Esophagus (tissue), 2 donors: Measurements from ENCODE around the gene MGARP. TPM values are rescaled to one million over a fixed set of nuclear protein-coding genes. Genes with fewer than 3 reads are reported as not detected.

Experiments
- H3K27ac ChIP-seq, 2 donors: one replicate each; pipeline ENCODE4 v1.5.1; 2013; ENCODE audit warnings: low read depth in 2 of 2, mild to moderate bottlenecking in 2 of 2, inconsistent platforms in 1 of 2, low read length in 1 of 2, moderate library complexity in 1 of 2
- H3K27me3 ChIP-seq, 2 donors: one replicate each; pipeline ENCODE4 v1.6.1; 2013; ENCODE audit warnings: low read length in 2 of 2, control low read depth in 1 of 2, mild to moderate bottlenecking in 1 of 2; ENCODE audit not compliant: insufficient read depth in 2 of 2, control insufficient read depth in 1 of 2
- H3K36me3 ChIP-seq, 2 donors: one replicate each; pipeline ENCODE4 v1.6.1; 2013; ENCODE audit warnings: low read length in 1 of 2; ENCODE audit not compliant: control insufficient read depth in 2 of 2, insufficient read depth in 2 of 2
- H3K4me1 ChIP-seq, 2 donors: one replicate each; pipeline ENCODE4 v1.6.1; 2013; ENCODE audit warnings: low read length in 1 of 2; ENCODE audit not compliant: control insufficient read depth in 2 of 2, insufficient read depth in 2 of 2
- H3K4me3 ChIP-seq, 2 donors: one replicate each; pipeline ENCODE4 v1.5.1; 2013; ENCODE audit warnings: low read length in 2 of 2, mild to moderate bottlenecking in 2 of 2, low read depth in 1 of 2, moderate library complexity in 1 of 2
- H3K9me3 ChIP-seq, 2 donors: one replicate each; pipeline ENCODE4 v1.6.1; 2013; ENCODE audit warnings: mild to moderate bottlenecking in 2 of 2, low read depth in 1 of 2, low read length in 1 of 2, moderate library complexity in 1 of 2; ENCODE audit not compliant: control insufficient read depth in 2 of 2, insufficient read depth in 1 of 2
- WGBS, 2 donors: extraction: QIAGEN DNeasy Blood & Tissue Kit; methylation state at CpG; one replicate each; pipeline ENCODE4 v1.1.7; 2013; 5-methylcytosine and 5-hydroxymethylcytosine counted together
- polyA plus RNA-seq, 2 donors: library from polyadenylated mRNA; stranded (reverse); fragments of 200-250 nt; gene quantifications; one replicate each; pipeline ENCODE4 v1.2.3, GENCODE V29; 2013
- donor health status: healthy with polysubstance abuse.
- donor health status: Bipolar disorder and iron deficiency.

Gene MGARP
- polyA plus RNA-seq, 2 donors, result 0.18 to 0.24 TPM

GRCh38 chr4:139299536-139299935 lies 19.5 kb upstream of the MGARP start:
- Histone ChIP-seq H3K36me3 (no peaks in the 10 kb centered on the region), H3K4me3 (peak overlapping the region in 1 of 2 donors; percentile 22), H3K9me3 (no peaks in the 10 kb centered on the region), H3K27ac (no peak overlapping the region), H3K4me1 (no peaks in the 10 kb centered on the region), H3K27me3 (no peaks in the 10 kb centered on the region)
- 30 to 45% methylated on average over 1 of the region's 1 CpG for WGBS, 2 donors

GRCh38 chr4:139297001-139297410 lies 17.0 kb upstream of the MGARP start:
- Histone ChIP-seq H3K27me3 (no peaks in the 10 kb centered on the region), H3K27ac (no peak overlapping the region), H3K9me3 (no peaks in the 10 kb centered on the region), H3K4me1 (no peaks in the 10 kb centered on the region), H3K4me3 (no peak overlapping the region), H3K36me3 (no peaks in the 10 kb centered on the region)
- WGBS, 2 donors, result 47 to 60% methylated on average over 2 of the region's 2 CpGs

GRCh38 chr4:139295942-139296299 lies 15.9 kb upstream of the MGARP start:
- Histone ChIP-seq H3K4me3 (peak overlapping the region in 1 of 2 donors; percentile 81), H3K27ac (peak overlapping the region in 1 of 2 donors; percentile 22), H3K4me1 (no peaks in the 10 kb centered on the region), H3K9me3 (no peaks in the 10 kb centered on the region), H3K27me3 (no peaks in the 10 kb centered on the region), H3K36me3 (no peaks in the 10 kb centered on the region)
- WGBS, 2 donors, result 6 to 9% methylated on average over 6 of the region's 6 CpGs

GRCh38 chr4:139295206-139295941 lies 15.3 kb upstream of the MGARP start:
- WGBS, 2 donors, result 1% methylated on average over 51 of the region's 51 CpGs
- Histone ChIP-seq H3K27me3 (no peaks in the 10 kb centered on the region), H3K9me3 (no peaks in the 10 kb centered on the region), H3K27ac (peak overlapping the region; percentile 76 to 84), H3K4me3 (peak overlapping the region; percentile 81 to 82), H3K36me3 (peaks cover 0 to 2% of the 10 kb centered on the region in 2 donors), H3K4me1 (no peaks in the 10 kb centered on the region)

DNA sequence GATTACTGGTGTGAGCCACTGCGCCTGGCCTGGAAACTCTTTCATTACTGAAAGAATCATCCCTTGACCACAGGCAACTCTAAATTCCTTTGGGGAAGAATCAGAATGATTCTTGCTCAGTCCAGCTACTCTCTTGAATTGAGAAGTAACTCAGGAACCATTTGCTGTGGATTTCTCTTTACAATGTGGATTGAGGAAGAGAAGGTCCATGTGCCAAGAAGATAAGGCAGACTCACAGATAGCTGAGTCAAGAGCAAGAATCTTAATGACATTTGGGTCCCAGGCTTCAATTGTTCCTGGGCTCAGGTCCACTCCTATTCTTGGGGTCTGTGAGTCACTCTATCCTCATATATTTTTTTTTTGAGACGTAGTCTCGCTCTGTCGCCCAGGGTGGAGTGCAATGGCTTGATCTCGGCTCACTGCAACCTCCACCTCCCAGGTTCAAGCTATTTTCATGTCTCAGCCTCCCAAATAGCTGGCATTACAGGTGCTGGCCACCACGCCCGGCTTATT lies 6.2 kb upstream of the MGARP start:
- Histone ChIP-seq H3K9me3 (no peaks in the 10 kb centered on the region), H3K4me3 (no peak overlapping the region), H3K36me3 (peaks cover 0 to 2% of the 10 kb centered on the region in 2 donors), H3K4me1 (no peaks in the 10 kb centered on the region), H3K27ac (no peak overlapping the region), H3K27me3 (no peaks in the 10 kb centered on the region)
- 98% methylated on average over 7 of the region's 7 CpGs for WGBS, 2 donors

- no peak overlapping the region for H3K4me3 ChIP-seq
- H3K36me3 ChIP-seq, result no peaks in the 10 kb centered on the region
- no peak overlapping the region for H3K27ac ChIP-seq
- no peaks in the 10 kb centered on the region for H3K27me3 ChIP-seq
- no peaks in the 10 kb centered on the region for H3K9me3 ChIP-seq
- H3K4me1 ChIP-seq, result peaks cover 4 to 5% of the 10 kb centered on the region in 2 donors
These were observed 2.7 kb upstream of the MGARP start for GRCh38 chr4:139282721-139283075.

DNA sequence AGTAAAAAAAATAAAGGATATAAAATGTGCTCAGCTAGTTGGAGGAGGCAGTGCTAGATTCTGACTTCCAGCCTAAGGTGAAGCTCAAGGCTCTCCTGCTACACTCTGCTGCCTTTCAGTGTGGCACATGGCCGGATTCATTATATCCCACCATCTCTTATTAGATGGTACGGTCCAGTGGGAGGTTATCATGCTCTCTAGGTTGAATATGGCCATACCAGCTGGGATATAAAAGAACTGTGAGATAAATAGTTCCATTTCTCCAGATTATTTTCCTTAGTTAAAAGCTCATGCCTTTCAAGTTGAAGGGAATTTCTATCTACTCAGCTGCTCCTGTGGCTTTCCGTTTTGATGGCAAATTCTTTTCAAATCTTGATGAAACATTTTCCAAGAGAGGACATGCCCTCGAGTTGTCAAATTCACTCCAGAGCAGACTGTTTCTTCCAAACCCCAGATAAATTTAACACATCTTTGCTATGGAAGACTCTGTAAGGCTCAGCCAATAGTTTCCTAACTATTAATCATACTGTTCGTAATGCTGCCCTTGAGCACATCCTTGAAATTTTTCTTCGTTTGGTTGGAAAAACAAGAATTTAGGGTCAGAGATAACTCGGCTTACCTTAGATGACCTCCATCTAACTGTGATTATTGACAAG lies 2.2 kb upstream of the MGARP start:
- H3K27ac ChIP-seq, result no peak overlapping the region
- no peaks in the 10 kb centered on the region for H3K36me3 ChIP-seq
- WGBS, 2 donors, result 74 to 76% methylated on average over 7 of the region's 7 CpGs
- H3K9me3 ChIP-seq, result no peaks in the 10 kb centered on the region
- no peak overlapping the region for H3K4me3 ChIP-seq
- H3K4me1 ChIP-seq, result peaks cover 4 to 5% of the 10 kb centered on the region in 2 donors
- H3K27me3 ChIP-seq, result no peaks in the 10 kb centered on the region

GRCh38 chr4:139278912-139279759 lies 889 bp downstream of the MGARP start:
- Histone ChIP-seq H3K9me3 (no peaks in the 10 kb centered on the region), H3K36me3 (no peaks in the 10 kb centered on the region), H3K4me3 (peak overlapping the region in 1 of 2 donors; percentile 55), H3K27me3 (no peaks in the 10 kb centered on the region), H3K27ac (no peak overlapping the region), H3K4me1 (peaks cover 4 to 5% of the 10 kb centered on the region in 2 donors)
- WGBS, 2 donors, result 21 to 24% methylated on average over 40 of the region's 40 CpGs

DNA sequence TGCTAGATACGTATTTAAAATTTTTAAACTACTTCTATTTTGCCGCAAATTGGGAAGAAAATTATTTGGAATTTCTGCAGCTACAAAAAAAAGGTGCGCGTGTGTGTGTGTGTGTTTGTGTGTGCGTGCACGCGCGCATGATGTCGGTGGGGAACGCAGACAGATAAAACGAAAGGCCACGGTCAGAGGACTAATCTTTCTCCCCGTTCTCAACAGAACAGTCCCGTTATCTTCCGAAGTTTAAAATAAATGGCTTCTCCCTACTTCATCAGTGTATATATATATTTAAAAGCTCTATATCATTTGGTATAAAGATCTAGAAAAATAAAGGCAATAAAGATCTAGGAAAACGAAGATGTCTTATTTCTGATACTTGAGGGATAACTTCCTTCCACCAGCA lies 1.5 kb downstream of the MGARP start:
- no peaks in the 10 kb centered on the region for H3K36me3 ChIP-seq
- 75 to 76% methylated on average over 16 of the region's 16 CpGs for WGBS, 2 donors
- H3K4me1 ChIP-seq, result peaks cover 4 to 5% of the 10 kb centered on the region in 2 donors
- no peak overlapping the region for H3K4me3 ChIP-seq
- no peaks in the 10 kb centered on the region for H3K27me3 ChIP-seq
- no peaks in the 10 kb centered on the region for H3K9me3 ChIP-seq
- no peak overlapping the region for H3K27ac ChIP-seq
